Lower leg skin (tissue), 3 donors: ENCODE results near the gene NDUFA1.

ENCODE experiments used
- CTCF ChIP-seq, 3 donors: fragments of 450-650 bp; IDR thresholded peaks; one replicate each; pipeline ENCODE4 v1.5.1; 2016; ENCODE audit warnings: antibody characterized with exemption in 3 of 3, mild to moderate bottlenecking in 3 of 3, moderate library complexity in 2 of 3
- POLR2A ChIP-seq, 2 donors: fragments of 450-650 bp; IDR thresholded peaks; one replicate each; pipeline ENCODE4 v1.6.1; 2016 to 2017; ENCODE audit warnings: antibody characterized with exemption in 2 of 2, mild to moderate bottlenecking in 1 of 2, moderate library complexity in 1 of 2

- TF ChIP-seq POLR2A (IDR thresholded peaks at IDR 0.05): no peak
- TF ChIP-seq CTCF (IDR thresholded peaks at IDR 0.05): no peak
Measured at GRCh38 chrX:119880076-119880475, 8.4 kb downstream of the NDUFA1 start.
